GM21390 (cell line): ENCODE data around the gene SMIM29.
"Not testable (repeated sequence)": the region's sequence is repeated elsewhere in the genome, so short reads cannot be mapped to it uniquely, and the experiment has no call there.

Experiments
- ATAC-seq: cut with Tn5 transposase; IDR thresholded peaks from one replicate; pipeline ENCODE4 v1.9.1; 2021; ENCODE audit not compliant: unreplicated experiment

Gene SMIM29

DNA sequence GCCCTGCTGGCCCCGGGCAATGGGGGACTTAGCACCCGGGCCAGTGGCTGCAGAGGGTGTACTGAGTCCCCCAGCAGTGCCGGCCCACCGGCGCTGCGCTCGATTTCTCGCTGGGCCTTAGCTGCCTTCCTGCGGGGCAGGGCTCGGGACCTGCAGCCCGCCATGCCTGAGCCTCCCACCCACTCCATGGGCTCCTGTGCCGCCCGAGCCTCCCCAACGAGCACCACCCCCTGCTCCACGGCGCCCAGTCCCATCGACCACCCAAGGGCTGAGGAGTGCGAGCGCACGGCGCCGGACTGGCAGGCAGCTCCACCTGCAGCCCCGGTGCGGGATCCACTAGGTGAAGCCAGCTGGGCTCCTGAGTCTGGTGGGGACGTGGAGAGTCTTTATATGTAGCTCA is 20.3 kb upstream of the SMIM29 start:
- ATAC-seq: not testable (repeated sequence)

DNA sequence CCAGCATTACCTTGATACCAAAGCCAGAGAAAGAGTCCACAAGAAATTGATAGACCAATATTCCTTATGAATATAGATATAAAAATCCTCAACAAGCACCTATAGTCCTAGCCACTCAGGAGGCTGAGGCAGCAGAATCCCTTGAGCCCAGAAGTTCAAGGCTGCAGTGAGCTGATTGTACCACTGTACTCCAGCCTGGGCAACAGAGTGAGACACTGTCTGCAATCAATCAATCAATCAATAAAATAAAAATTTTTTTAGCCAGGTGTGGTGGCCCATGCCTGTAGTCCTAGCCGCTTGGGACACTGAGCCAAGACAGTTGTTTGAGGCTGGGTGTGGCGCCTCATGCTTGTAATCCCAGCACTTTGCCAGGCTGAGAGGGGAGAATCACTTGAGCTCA is 18.9 kb upstream of the SMIM29 start:
- no peak for ATAC-seq

DNA sequence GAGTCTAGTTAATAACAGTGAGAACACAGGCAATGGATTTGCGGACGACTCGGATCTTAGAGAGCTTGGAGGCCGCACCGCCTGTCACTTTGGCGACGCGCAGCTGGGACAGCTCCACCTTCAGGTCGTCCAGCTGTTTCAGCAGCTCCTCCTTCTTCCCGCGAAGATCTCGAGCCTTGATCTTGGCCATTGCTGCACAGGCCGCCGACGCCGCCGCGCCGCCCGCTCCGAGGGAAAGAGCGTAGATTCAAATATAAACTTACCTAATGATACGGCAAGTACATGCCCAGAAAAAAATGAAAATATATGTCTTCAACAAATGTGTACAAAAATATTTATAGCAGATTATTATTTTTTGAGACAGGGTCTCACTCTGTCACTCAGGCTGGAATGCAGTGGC is 14.7 kb upstream of the SMIM29 start:
- not testable (repeated sequence) for ATAC-seq

DNA sequence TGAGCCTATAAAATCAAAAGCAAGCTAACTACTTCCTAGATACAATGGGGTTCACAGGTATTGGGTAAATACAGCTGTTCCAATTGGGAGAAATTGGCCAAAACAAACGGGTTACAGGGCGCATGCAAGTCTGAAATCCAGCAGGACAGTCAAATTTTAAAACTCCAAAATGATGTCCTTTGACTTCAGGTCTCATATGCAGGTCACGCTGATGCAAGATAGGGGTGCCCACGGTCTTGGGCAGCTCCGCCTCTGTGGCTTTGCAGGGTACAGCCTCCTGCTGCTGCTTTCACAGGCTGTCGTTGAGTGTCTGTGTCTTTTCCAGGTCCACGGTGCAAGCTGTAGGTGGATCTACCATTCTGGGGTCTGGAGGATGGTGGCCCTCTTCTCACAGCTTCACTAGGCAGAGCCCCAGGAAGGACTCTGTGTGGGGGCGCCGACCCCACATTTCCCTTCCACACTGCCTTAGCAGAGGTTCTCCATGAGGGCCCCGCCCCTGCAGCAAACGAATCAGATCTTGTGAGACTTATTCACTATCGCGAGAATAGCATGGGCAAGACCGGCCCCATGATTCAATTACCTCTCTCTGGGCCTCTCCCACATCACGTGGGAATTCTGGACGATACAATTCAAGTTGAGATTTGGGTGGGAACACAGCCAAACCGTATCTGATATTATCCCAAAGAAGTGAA is 11.9 kb upstream of the SMIM29 start:
- no peak for ATAC-seq

DNA sequence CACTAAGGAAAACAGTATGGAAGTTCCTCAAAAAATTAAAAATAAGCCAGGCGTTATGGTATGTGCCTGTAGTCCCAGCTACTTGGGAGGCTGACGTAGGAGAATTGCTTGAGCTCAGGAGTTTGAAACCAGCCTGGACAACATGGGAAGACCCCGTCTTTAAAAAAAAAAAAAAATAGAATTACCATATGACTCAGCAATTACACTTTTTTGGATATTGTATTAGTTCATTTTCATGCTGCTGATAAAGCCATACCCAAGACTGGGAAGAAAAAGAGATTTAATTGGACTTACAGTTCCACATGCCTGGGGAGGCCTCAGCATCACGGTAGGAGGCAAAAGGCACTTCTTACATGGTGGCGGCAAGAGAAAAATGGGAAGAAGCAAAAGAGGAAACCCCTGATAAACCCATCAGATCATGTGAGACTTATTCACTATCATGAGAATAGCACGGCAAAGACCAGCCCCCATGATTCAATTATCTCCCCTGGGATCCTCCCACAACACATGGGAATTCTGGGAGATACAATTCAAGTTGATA is 10.8 kb upstream of the SMIM29 start:
- no peak for ATAC-seq

DNA sequence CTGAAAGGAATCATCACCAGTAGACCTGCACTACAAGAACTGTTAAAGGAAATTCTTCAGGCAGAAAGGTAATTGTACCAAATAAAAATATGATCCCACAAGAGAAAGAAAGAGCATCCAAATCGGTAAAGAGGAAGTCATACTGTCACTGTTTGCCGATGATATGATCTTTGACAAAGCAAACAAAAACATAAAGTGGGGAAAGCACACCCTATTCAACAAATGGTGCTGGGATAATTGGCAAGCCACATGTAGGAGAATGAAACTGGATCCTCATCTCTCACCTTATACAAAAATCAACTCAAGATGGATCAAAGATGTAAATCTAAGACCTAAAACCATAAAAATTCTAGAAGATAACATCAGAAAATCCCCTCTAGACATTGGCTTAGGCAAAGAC is 3.6 kb upstream of the SMIM29 start:
- not testable (repeated sequence) for ATAC-seq

DNA sequence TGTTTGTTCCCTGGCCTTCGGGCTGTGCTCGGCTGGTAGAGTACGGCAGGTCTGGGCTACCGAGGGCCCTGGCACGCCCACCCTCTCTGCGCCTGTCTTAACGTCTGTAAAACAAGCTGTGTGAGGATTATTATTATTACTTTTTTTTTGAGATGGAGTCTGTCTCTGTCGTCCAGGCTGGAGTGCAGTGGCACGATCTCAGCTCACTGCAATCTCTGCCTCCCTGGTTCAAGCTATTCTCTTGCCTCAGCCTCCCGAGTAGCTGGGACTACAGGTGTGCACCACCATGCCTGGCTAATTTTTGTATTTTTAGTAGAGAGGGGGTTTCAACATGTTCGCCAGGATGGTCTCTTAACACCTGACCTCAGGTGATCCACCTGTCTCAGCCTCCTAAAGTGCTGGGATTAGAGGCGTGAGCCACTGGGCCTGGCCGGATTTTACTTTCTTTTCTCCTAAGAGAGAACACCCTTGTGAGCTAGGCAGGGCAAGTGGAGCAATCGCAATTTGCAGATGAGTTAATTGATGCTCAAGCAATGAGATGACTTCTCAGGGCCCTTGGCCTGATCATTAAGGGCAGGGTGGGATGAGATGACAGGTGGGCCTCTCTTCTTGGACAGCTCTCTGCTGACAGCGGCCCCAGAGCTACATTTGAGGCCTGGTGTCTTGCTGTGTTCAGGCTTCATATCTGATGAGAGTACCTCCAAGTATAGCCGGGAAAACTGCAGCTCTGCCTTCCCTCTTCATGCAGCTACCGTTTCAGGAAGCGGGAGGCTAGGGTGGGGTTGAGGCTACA is 859 bp upstream of the SMIM29 start:
- ATAC-seq: peak; percentile 35

DNA sequence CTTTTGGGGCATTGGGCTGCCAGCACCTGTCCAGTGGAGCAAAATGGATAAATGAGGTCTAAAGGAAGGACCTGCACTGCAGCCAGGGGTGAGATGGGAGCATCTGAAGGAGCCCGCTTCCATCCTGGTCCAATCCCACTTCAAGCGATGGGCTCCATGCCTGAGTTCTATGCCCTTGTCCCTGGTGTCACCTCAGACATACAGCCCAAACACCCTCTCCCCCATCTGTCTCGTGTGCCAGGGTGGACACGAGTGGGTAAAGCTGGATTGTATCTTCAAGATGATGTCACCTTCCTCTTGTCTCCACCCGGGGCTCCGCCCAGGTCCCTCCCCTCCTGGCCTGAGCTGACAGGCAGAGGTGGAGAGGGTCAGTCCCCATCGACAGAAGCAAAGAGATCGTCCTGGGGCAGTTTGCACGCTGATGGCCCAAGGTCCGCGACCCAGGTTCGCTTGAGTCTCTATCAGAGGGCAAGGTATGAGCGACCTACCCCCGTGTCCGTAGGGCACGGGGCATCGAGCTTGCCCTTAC is 544 bp downstream of the SMIM29 start:
- ATAC-seq: no peak

DNA sequence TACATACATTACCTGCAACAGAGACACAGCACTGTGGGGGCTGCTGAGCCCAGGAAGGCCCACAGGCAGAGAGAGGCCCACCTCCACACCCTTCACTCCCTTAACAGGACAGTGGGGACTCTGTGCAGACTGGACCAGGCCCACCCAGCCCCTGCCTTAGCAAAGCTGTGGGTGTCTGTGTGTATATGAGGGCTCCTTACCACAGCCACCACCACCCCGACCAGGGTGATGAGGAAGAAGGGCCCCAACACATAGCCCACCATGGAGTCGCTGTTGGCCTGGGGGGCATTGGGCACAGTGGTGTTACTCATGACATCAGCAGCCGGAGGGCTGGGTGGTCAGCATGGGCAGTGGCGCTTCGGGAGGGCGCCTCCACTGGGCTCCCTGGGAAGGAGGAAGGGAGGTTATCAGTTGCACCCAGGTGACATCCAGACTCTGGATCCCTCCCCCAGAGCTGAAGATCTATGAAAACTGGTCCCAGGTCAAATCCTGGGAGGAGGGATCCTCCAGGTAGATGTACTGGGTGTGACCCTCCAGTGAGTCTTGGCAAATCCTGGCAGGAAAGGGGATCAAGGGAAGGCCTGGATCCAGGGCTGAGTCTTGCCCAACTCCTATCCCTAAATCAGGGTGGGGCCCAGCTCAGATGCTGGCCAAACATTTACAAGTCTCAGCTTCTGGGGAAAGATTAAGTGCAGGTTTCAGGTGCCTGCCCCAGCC is 1.2 kb downstream of the SMIM29 start:
- no peak for ATAC-seq

DNA sequence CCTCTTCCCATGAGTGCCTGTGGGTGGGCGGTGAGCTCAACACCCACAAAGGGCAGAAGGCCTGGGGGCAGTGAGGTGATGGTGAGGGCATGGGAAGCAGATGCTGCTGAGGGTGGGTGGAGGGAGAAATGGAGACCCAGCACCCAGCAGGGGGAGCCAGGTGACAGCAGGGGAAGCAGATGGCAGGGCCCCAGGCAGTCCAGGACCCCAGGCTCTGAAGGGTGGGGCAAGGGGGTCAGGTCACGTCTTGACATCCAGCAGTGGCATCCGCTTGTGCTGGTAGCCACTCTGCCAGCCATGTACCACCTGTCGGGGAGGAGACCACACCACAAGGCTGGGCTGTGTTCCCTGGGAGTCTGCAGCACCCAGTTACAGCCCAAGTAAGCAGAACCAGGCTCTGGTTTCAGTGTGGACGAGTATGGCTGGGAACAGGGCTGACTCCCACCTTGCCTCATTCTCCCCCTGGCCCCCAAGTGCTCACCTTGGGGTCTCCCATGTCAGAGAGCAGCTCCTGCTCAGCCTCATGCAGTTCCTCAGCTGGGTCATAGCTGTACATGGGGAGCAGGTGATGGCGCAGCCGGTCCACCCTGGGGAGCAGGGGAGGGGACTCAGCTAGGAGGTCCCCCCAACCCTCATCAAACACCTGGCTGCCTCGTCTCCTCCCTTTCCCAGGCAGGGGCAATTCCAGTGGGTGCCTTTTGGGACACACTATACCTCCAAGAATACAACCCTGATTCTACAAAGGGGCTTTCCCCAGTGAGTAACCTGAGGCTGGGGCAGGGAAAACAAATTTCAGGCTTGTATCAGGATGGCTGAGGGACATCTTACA is 2.0 kb downstream of the SMIM29 start:
- ATAC-seq: no peak

DNA sequence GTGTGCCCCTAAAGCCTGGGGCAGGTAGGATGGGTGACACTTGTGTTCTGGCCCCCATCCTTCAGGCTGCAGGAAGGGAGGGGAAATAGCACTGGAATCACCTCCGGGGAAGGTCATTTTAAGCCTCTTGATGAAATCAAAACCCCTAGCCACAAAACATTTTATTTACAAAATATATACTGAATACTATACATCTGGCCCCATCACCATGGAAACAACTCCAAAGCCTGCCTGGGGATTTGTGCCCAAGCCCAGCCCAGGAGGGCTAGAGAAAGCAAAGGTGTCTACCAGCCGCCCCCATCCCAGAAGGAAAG is 2.6 kb downstream of the SMIM29 start:
- ATAC-seq: no peak

DNA sequence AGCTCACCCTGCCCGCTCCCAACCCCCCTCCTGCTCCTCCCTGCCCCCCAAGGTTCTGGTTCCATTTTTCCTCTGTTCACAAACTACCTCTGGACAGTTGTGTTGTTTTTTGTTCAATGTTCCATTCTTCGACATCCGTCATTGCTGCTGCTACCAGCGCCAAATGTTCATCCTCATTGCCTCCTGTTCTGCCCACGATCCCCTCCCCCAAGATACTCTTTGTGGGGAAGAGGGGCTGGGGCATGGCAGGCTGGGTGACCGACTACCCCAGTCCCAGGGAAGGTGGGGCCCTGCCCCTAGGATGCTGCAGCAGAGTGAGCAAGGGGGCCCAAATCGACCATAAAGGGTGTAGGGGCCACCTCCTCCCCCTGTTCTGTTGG is 3.1 kb downstream of the SMIM29 start:
- ATAC-seq: not testable (repeated sequence)

DNA sequence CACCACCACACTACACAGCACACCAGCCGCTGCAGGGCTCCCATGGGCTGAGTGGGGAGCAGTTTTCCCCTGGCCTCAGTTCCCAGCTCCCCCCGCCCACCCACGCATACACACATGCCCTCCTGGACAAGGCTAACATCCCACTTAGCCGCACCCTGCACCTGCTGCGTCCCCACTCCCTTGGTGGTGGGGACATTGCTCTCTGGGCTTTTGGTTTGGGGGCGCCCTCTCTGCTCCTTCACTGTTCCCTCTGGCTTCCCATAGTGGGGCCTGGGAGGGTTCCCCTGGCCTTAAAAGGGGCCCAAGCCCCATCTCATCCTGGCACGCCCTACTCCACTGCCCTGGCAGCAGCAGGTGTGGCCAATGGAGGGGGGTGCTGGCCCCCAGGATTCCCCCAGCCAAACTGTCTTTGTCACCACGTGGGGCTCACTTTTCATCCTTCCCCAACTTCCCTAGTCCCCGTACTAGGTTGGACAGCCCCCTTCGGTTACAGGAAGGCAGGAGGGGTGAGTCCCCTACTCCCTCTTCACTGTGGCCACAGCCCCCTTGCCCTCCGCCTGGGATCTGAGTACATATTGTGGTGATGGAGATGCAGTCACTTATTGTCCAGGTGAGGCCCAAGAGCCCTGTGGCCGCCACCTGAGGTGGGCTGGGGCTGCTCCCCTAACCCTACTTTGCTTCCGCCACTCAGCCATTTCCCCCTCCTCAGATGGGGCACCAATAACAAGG is 3.6 kb downstream of the SMIM29 start:
- not testable (repeated sequence) for ATAC-seq

DNA sequence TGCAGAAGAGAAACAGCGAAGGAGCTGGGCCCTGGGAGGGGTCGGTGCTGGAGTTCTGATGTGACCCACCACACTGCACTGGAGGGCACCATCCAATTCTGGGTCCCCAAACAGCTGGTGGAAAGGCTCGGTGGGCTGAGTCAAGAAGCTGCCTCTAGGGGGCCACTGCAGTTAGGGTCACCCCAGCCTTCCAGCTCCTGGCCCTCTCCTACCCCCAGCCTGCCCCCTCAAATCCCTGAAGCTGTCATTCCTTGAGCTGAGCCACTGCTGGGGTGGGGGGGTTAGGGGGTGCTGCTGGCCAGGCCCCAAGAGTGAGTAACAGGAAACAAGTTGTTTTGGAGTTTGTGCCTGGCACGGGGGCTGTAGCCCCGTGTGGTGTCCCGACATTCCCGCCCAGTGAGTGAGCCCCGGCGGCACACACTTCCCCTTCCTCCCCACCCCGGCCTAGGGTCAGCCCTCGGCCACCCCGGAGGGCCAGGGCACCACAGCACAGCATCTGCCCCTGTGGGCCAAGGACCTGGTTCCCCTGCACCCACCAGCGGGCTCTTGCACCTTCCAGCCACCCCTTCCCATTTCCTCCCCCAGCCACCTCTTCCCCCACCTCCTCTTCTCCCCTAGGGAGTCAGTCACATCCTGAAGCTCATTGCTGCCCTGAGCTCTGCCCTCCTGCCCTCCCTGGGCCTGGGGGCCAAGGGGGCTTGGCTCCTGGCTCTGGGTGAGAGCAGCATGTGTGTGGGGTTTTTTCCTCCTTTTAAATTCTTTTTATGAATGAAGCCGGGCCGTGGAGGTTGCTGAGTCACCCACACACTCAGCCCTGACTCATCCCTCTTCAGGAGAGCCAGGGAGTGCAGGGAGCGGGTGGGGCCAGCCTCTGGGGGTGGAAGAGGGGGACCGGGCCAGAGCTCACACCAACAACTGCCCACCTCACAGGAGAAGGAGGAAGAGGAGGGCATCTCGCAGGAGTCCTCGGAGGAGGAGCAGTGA is 4.6 kb downstream of the SMIM29 start:
- ATAC-seq: no peak

DNA sequence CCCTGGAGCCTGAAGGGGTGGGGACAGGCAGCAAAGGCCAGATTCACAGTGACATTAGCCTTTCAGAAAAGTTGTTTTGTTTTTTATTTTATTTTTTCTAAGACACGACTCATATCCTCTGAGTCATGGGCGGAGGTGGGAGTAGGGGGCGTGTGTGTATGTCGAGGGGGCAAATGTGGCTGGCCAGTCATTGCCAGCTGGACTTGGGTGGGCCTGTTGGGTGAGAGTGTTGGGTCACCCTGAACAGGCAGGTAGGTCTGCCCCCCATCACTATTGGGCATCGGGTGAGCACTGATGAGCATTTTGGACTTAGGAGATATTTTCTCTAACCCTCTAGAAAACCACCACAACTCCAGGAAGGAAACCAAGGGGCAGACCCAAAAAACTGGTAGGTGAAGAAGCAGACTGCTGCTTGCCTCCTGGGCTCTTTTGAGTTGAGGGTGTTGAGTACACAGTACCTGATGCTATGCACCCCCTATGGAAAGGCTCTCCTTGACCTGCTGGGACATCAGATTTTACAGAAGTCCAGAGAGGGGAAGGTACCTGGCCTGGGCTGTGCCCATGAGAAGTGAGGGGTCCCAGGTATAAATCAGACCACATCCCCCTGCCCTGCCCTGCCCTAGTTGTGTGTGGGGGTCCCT is 5.6 kb downstream of the SMIM29 start:
- ATAC-seq: no peak

DNA sequence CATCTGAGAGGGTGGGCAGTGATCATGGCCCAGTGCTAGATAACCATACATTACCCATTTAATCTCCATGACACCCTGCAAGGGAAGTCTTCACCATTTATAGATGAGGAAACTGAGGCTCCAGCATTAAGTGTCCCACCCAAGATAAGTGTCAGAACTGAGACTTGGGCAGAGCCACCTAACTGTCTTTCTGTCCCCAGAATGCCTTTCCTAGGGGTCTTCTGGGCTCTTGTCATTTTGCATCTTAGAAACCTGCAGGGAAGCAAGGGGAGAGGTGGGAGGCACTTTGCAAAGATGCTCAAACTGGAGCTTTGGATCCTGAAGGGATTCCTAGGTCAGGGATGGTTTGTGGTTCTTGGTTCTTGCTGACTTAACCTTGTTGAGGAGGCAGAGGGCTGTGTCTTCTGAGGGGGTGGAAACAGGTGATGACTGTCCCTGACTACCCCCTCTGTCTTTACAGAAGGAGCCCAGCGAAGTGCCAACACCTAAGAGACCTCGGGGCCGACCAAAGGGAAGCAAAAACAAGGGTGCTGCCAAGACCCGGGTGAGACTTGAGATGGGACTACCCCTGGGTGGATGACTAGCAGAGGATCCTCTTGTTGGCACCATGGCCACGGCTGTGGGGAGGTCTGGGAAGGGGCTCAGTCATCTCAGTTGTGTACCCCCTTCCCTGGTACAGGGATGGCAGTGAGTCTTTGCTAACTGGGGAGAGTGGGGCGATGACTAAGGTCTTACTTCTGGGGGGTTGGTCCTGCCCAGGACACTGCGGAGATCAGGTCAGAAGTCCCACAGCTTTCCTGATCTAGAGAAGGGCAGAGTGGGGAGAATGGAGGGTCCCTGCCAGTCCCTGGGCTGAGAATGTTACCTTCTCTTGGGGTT is 6.3 kb downstream of the SMIM29 start:
- no peak for ATAC-seq
